Measurements from ENCODE around the gene C20orf202.

C20orf202 gene

GRCh38 chr20:1160991-1161390 lies 42.3 kb upstream of the C20orf202 start:
- no peaks in the 10 kb centered on the region for H3K27me3 ChIP-seq (replicated peaks; ENCODE audit: control insufficient read depth, insufficient read depth, low read length)
- H3K4me3 ChIP-seq (replicated peaks; ENCODE audit: low read depth, low read length), result no peak overlapping the region
- no peak for TF ChIP-seq CTCF (IDR thresholded peaks at IDR 0.05; ENCODE audit: insufficient read depth, low read length, poor library complexity, severe bottlenecking)
- peaks cover 29% of the 10 kb centered on the region for H3K36me3 ChIP-seq (ENCODE audit: control insufficient read depth, insufficient read depth, low read length)
- no peak for DNase-seq (ENCODE audit: extremely low read depth, insufficient read length)

DNA sequence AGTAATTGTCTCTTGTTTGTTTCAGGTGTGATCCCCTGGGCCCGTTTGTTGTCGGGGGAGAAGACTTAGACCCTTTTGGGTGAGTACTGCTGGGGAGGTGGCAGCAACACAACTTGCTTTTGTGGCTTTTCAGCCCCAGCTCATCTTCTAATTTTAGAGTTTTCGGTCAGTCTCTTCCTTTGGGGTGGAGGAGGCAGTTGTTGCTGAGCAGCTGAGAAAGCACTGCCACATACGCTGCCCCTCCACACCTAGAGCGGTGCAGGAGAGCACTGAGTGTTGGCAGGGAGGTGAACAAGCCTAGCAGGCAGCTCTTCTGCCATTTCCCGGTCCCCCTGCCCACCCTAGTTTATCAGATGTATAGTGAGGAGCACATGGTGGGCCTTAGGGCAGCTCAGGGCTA lies 40.1 kb upstream of the C20orf202 start:
- no peak for DNase-seq (ENCODE audit: extremely low read depth, insufficient read length)
- Histone ChIP-seq H3K4me3 (replicated peaks; ENCODE audit: low read depth, low read length) (no peak overlapping the region; the same call in 1 of the 2 replicates), H3K36me3 (ENCODE audit: control insufficient read depth, insufficient read depth, low read length) (peaks cover 34% of the 10 kb centered on the region), H3K27me3 (replicated peaks; ENCODE audit: control insufficient read depth, insufficient read depth, low read length) (no peaks in the 10 kb centered on the region)
- no peak for TF ChIP-seq CTCF (IDR thresholded peaks at IDR 0.05; ENCODE audit: insufficient read depth, low read length, poor library complexity, severe bottlenecking)

DNA sequence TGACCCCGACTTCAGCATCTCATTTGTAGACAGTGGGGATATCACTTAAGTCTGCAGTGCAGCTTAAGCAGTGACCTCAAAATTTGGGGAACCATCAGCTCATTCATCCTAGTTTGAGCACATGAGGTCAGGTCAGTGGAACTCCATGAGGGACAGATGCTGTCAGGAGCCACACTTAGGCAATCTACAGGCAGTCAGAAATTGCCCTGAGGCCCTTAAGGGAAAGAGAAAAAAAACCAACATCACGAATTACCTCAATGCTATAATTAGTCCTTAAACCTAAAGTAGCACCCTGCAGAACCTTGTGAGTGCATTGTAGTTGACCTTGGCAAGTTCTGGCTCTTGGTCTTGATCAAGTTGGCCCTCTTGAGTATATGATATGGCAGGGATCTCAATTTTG lies 39.6 kb upstream of the C20orf202 start:
- Histone ChIP-seq H3K36me3 (ENCODE audit: control insufficient read depth, insufficient read depth, low read length) (peaks cover 36% of the 10 kb centered on the region), H3K27me3 (replicated peaks; ENCODE audit: control insufficient read depth, insufficient read depth, low read length) (no peaks in the 10 kb centered on the region), H3K4me3 (replicated peaks; ENCODE audit: low read depth, low read length) (no peak overlapping the region)
- DNase-seq (ENCODE audit: extremely low read depth, insufficient read length), result no peak
- no peak for TF ChIP-seq CTCF (IDR thresholded peaks at IDR 0.05; ENCODE audit: insufficient read depth, low read length, poor library complexity, severe bottlenecking)

- H3K36me3 ChIP-seq (ENCODE audit: control insufficient read depth, insufficient read depth, low read length), result peaks cover 42% of the 10 kb centered on the region
- no peak for TF ChIP-seq CTCF (IDR thresholded peaks at IDR 0.05; ENCODE audit: insufficient read depth, low read length, poor library complexity, severe bottlenecking)
- H3K27me3 ChIP-seq (replicated peaks; ENCODE audit: control insufficient read depth, insufficient read depth, low read length), result no peaks in the 10 kb centered on the region
- no peak overlapping the region for H3K4me3 ChIP-seq (replicated peaks; ENCODE audit: low read depth, low read length)
- DNase-seq (ENCODE audit: extremely low read depth, insufficient read length), result no peak
Measured at GRCh38 chr20:1164871-1165270, 38.4 kb upstream of the C20orf202 start.

DNA sequence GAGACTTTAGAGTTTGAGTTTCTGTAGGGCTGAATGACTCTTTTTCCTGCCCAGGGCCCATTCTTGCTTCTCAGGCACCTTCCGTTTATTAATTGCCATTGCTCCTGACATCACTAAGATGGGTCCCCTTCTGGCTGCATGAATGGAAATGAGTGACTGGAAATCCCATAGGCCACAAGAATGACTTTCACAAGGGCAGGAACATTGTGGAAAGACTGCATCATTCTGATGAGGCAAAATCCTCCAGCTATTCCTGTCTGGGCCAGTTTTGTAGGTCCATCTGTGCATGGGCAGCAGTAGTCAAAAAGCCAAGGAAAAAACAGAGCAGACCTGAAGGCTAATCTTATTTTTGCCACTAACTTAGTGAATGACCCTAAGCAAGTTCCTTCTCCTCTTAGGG lies 37.7 kb upstream of the C20orf202 start:
- peaks cover 42% of the 10 kb centered on the region for H3K36me3 ChIP-seq (ENCODE audit: control insufficient read depth, insufficient read depth, low read length)
- H3K4me3 ChIP-seq (replicated peaks; ENCODE audit: low read depth, low read length), result no peak overlapping the region
- no peaks in the 10 kb centered on the region for H3K27me3 ChIP-seq (replicated peaks; ENCODE audit: control insufficient read depth, insufficient read depth, low read length)
- no peak for DNase-seq (ENCODE audit: extremely low read depth, insufficient read length)
- no peak for TF ChIP-seq CTCF (IDR thresholded peaks at IDR 0.05; ENCODE audit: insufficient read depth, low read length, poor library complexity, severe bottlenecking)

DNA sequence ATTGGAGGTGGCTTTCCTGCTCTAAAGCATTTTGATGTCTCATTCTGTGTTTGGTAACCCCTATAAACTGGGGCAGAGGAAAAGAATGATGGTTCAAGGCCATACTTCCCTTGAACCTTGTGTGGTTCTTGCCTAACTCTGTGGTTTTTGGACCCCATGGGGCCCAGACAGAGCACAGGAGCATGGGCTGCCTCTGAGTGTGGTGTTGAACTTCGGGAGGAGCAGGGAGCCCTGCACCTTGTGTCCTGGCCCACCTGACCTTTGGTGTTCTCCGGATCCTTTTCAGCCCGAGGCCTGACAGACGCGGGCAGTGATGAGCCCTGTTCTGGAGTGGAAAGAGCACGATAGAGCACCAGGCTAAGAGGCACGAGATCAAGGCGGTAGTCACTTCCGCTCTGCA lies 37.3 kb upstream of the C20orf202 start:
- no peaks in the 10 kb centered on the region for H3K27me3 ChIP-seq (replicated peaks; ENCODE audit: control insufficient read depth, insufficient read depth, low read length)
- DNase-seq (ENCODE audit: extremely low read depth, insufficient read length), result no peak
- no peak for TF ChIP-seq CTCF (IDR thresholded peaks at IDR 0.05; ENCODE audit: insufficient read depth, low read length, poor library complexity, severe bottlenecking)
- peaks cover 41% of the 10 kb centered on the region for H3K36me3 ChIP-seq (ENCODE audit: control insufficient read depth, insufficient read depth, low read length)
- no peak overlapping the region for H3K4me3 ChIP-seq (replicated peaks; ENCODE audit: low read depth, low read length)
